DOHH2 (cell line): Measurements from ENCODE around the gene AGBL4.

ENCODE experiments used
- EZH2phosphoT487 ChIP-seq: fragments of 200-600 bp; sonication (generic); IDR thresholded peaks from 2 replicates; pipeline ENCODE4 v1.6.1; 2017; ENCODE audit warnings: borderline replicate concordance, mild to moderate bottlenecking, antibody characterized with exemption, low read length, moderate library complexity, mixed read lengths
- TF ChIP-seq, protein P1 (sequence below): fragments of 200-600 bp; sonication (generic); IDR thresholded peaks from one replicate; pipeline ENCODE4 v1.5.1; 2014; ENCODE audit warnings: antibody characterized with exemption, mild to moderate bottlenecking, low read depth, low read length; ENCODE audit not compliant: poor library complexity, severe bottlenecking

DNA sequence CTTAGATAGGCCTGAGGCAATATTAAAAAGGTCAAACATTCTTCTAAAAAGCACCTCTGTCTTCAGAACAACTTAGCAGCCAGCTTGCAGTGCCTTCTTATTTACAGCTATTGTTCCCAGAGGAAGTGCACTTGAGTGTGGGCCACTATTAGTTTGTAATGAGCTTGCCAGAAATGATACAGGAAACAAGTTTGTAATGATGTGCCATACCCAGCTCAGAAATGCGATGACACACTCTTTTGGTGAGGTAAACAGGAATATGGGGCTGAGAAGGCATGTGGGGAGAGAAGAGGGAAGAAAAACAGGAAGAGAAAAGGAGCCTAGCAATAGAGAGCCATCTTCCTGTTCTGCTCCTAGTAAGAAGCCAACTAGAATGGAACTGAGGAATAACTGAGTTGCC is 295.4 kb downstream of the AGBL4 start:
- TF ChIP-seq, protein P1, sequence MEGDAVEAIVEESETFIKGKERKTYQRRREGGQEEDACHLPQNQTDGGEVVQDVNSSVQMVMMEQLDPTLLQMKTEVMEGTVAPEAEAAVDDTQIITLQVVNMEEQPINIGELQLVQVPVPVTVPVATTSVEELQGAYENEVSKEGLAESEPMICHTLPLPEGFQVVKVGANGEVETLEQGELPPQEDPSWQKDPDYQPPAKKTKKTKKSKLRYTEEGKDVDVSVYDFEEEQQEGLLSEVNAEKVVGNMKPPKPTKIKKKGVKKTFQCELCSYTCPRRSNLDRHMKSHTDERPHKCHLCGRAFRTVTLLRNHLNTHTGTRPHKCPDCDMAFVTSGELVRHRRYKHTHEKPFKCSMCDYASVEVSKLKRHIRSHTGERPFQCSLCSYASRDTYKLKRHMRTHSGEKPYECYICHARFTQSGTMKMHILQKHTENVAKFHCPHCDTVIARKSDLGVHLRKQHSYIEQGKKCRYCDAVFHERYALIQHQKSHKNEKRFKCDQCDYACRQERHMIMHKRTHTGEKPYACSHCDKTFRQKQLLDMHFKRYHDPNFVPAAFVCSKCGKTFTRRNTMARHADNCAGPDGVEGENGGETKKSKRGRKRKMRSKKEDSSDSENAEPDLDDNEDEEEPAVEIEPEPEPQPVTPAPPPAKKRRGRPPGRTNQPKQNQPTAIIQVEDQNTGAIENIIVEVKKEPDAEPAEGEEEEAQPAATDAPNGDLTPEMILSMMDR = no peak
- TF ChIP-seq EZH2phosphoT487 = no peak
